Calu3 (cell line): ENCODE measurements around the gene PRKN. TPM values are rescaled to one million over a fixed set of nuclear protein-coding genes. Genes with fewer than 3 reads are reported as not detected.

Experiments used
- BruUV-seq: library from RNA; stranded (reverse); fragments of 400-500 nt; replicated peaks from 2 replicates; lab custom pipeline; 2021; lab: Mats Ljungman, UMichigan
- CTCF ChIA-PET: fragments of 300-600 bp; sonication (Branson Sonifier 250); formaldehyde crosslinking; loops from one replicate; lab custom pipeline; 2022; ENCODE audit warnings: antibody characterized with exemption; lab: Charles Lee
- DNase-seq: peaks from one replicate; pipeline ENCODE4 v3.0.0; 2022
- H3K27ac Mint-ChIP-seq: one replicate; pipeline ENCODE4 v1.8.0; 2022; ENCODE audit warnings: mixed read lengths; ENCODE audit not compliant: unreplicated experiment
- H3K27me3 Mint-ChIP-seq: one replicate; pipeline ENCODE4 v1.8.0; 2022; ENCODE audit warnings: mixed read lengths; ENCODE audit not compliant: unreplicated experiment
- H3K36me3 Mint-ChIP-seq: one replicate; pipeline ENCODE4 v1.8.0; 2022; ENCODE audit warnings: mild to moderate bottlenecking, moderate library complexity, mixed read lengths; ENCODE audit not compliant: insufficient read depth, unreplicated experiment
- H3K4me1 Mint-ChIP-seq: one replicate; pipeline ENCODE4 v1.8.0; 2022; ENCODE audit warnings: mild to moderate bottlenecking, low read depth, mixed read lengths; ENCODE audit not compliant: unreplicated experiment
- H3K4me3 Mint-ChIP-seq: one replicate; pipeline ENCODE4 v1.8.0; 2022; ENCODE audit warnings: mild to moderate bottlenecking, low read depth, moderate library complexity, mixed read lengths; ENCODE audit not compliant: unreplicated experiment
- H3K9me3 Mint-ChIP-seq: one replicate; pipeline ENCODE4 v1.8.0; 2022; ENCODE audit warnings: low read depth, mixed read lengths; ENCODE audit not compliant: unreplicated experiment
- CTCF ChIP-seq: fragments of 200-600 bp; IDR thresholded peaks from one replicate; pipeline ENCODE4 v1.8.0; 2022; ENCODE audit warnings: antibody characterized with exemption; ENCODE audit not compliant: unreplicated experiment
- intact Hi-C: fragments of 100-400 bp; cut with micrococcal nuclease; formaldehyde crosslinking; loops from one replicate; pipeline ENCODE4 v1.10.0; 2022; ENCODE audit not compliant: unreplicated experiment
- total RNA-seq: library from RNA; stranded (reverse); gene quantifications from 2 replicates; pipeline ENCODE4 v1.2.3, GENCODE V29; 2022

Gene PRKN
- total RNA-seq, 1 experiment from 2014 or later: 3.8 TPM

GRCh38 chr6:161677188-161677587, 1050.4 kb downstream of the PRKN start:
- no peaks in the 10 kb centered on the region for H3K4me1 Mint-ChIP-seq
- no peaks in the 10 kb centered on the region for H3K36me3 Mint-ChIP-seq
- H3K4me3 Mint-ChIP-seq: no peak overlapping the region
- no peak overlapping the region for H3K27ac Mint-ChIP-seq
- CTCF ChIA-PET: no interaction called here
- DNase-seq: no peak
- BruUV-seq: no TSS peak
- TF ChIP-seq CTCF: no peak
- no peaks in the 10 kb centered on the region for H3K27me3 Mint-ChIP-seq
- H3K9me3 Mint-ChIP-seq: no peaks in the 10 kb centered on the region
- intact Hi-C loops: no loop called here

DNA sequence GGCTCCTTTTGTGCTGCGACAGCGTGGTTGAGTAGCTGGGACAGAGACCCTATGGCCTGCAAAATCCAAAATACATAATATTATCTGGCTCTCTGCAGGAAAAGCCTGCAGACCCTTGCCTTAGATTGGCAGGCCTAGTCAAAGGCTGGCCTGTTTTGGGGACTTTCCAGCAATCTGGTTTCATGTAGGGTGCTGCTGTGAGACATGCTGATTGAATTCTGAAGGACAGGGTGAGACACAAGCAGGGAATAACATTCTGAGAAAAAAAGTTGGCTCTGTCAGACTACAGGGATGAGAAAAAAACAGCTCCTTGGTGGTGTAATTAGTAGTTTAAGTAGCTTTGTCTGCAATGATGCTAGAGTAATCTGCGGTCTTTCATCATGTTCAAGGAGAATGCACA, 1051.0 kb downstream of the PRKN start:
- no peaks in the 10 kb centered on the region for H3K36me3 Mint-ChIP-seq
- CTCF ChIA-PET: interaction anchor here (1.2 kb wide), 1 partner anchor 10 kb away, joined by 3 read pairs; no protein-coding TSS in a partner anchor
- intact Hi-C loops: no loop called here
- DNase-seq: no peak
- no peaks in the 10 kb centered on the region for H3K4me1 Mint-ChIP-seq
- H3K27ac Mint-ChIP-seq: no peak overlapping the region
- no TSS peak for BruUV-seq
- no peaks in the 10 kb centered on the region for H3K27me3 Mint-ChIP-seq
- H3K4me3 Mint-ChIP-seq: no peak overlapping the region
- no peaks in the 10 kb centered on the region for H3K9me3 Mint-ChIP-seq
- TF ChIP-seq CTCF: no peak

DNA sequence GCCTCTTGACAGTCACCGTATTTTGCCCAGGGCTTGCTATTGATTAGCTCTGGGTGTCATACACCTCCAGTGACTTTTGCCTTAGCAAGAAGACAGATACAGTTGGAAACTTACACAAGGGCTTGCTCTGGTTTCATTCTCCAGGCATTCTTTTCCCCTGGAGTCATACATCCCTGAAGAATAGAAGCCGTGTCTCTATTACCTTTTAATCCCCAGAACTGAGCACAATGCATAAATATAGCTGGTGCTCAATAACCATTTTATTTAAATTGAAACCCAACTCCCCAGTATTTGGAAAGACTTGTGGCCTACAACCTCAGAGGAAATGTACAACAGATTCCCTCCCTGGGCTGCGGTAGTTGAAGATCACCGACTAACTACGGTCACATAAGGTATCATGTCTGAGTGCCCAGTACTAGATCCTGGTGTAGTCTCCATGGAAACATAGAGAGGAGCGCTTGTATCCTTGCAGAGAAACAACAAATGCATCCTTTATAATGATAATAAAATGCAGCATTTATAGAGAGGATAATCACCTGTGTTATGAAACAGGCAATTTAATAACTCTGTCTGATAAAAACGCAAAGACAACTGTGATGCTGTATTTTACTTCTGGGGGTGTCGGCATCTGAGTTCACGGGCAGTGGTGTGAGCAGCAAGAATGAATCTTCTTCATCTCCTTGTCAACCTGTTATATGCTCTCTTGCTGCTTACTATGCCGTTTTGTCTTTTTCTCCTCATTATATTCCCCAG, 1052.5 kb downstream of the PRKN start:
- H3K36me3 Mint-ChIP-seq: no peaks in the 10 kb centered on the region
- CTCF ChIA-PET: no interaction called here
- intact Hi-C loops: no loop called here

GRCh38 chr6:161673026-161673425, 1054.5 kb downstream of the PRKN start:
- no peak for DNase-seq
- intact Hi-C loops: no loop called here
- H3K4me1 Mint-ChIP-seq: no peaks in the 10 kb centered on the region
- H3K27me3 Mint-ChIP-seq: no peaks in the 10 kb centered on the region
- H3K36me3 Mint-ChIP-seq: no peaks in the 10 kb centered on the region
- no peak overlapping the region for H3K4me3 Mint-ChIP-seq
- CTCF ChIA-PET: no interaction called here
- BruUV-seq: no TSS peak
- H3K9me3 Mint-ChIP-seq: no peaks in the 10 kb centered on the region
- H3K27ac Mint-ChIP-seq: no peak overlapping the region
- TF ChIP-seq CTCF: no peak

More for the DNA sequence above, 1052.5 kb downstream of the PRKN start:
- no peak for DNase-seq
- no peak overlapping the region for H3K4me3 Mint-ChIP-seq
- no peak for TF ChIP-seq CTCF
- H3K27me3 Mint-ChIP-seq: no peaks in the 10 kb centered on the region
- H3K27ac Mint-ChIP-seq: no peak overlapping the region
- H3K4me1 Mint-ChIP-seq: no peaks in the 10 kb centered on the region
- no peaks in the 10 kb centered on the region for H3K9me3 Mint-ChIP-seq
- no TSS peak for BruUV-seq
